DMS 273 (cell line): ENCODE measurements around the gene MAST2.
A peak's percentile ranks its signal among the peaks of the same experiment; 100 is the strongest.
"Not testable (repeated sequence)": the region's sequence is repeated elsewhere in the genome, so short reads cannot be mapped to it uniquely, and the experiment has no call there.

Source experiments
- DNase-seq: peaks from one replicate; lab custom pipeline; 2025; ENCODE audit not compliant: unreplicated experiment; lab: John Stamatoyannopoulos, UW

Gene MAST2

DNA sequence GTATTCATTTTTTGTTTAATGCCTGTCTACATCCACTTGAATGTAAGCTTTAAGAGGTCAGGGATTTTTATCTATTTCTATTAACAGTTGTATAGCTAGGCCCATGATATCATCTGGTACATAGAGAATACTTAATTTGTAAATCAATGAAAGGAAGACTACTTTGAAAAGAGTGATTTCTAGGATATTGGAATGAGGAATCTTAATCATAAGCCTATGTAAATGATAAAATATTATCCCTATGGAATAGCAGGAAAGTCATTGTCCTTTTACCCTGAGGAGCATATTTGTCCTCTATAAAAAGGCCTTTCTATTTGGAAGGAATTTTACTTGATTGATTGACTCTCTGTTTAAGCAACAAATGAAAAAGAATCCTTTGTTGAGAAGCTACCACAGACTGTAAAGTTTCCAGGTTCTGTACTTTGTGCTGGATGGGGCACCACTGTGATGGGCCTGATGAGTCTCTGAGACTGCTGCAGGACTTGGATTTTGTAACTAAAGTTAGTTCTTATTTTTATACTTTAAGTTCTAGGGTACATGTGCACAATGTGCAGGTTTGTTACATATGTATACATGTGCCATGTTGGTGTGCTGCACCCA, 53.8 kb downstream of the MAST2 start:
- DNase-seq, result no peak

DNA sequence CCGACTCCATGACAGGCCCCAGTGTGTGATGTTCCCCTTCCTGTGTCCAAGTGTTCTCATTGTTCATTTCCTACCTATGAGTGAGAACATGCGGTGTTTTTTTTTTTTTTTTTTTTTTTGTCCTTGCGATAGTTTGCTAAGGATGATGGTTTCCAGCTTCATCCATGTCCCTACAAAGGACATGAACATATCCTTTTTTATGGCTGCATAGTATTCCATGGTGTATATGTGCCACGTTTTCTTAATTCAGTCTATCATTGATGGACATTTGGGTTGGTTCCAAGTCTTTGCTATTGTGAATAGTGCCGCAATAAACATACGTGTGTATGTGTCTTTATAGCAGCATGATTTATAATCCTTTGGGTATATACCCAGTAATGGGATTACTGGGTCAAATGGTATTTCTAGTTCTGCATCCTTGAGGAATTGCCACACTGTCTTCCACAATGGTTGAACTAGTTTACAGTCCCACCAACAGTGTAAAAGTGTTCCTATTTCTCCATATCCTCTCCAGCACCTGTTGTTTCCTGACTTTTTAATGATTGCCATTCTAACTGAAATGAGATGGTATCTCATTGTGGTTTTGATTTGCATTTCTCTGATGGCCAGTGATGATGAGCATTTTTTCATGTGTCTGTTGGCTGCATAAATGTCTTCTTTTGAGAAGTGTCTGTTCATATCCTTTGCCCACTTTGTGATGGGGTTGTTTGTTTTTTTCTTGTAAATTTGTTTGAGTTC, 54.5 kb downstream of the MAST2 start:
- DNase-seq, result not testable (repeated sequence)

DNA sequence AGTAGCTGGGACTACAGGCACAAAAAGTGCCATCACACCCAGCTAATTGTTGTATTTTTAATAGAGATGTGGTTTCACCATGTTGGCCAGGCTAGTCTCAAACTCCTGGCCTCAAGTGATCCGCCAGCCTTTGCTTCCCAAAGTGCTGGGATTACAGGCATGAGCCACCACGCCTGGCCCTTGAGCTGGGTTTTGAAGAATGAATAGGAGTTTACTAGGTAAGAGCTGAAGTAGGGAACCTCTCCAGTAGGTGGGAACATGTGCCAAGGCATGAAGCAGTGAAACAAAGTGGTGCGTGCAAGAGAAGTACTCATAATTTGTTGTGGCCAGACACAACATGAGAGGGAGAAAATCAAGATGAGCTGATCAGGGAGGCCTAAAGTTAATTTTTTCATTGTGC, 55.8 kb downstream of the MAST2 start:
- no peak for DNase-seq

DNA sequence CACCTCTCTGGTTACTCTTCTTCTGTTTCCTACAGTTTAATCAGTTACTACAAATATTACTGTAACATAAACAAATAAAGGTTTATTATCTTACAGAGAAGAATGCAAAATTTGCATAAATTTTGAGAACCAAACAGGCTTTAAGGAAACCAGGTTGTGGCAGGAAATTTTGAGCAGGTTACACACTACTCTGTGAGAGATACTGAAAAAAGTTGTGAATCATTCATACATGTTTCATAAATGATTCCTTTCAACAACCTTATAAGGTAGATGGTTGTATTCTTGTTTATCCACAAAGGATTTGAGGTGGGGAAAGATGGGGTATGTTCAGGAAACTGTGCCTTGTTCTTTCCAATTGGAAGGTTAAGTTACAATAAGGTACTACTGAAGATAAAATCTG, 58.6 kb downstream of the MAST2 start:
- no peak for DNase-seq

DNA sequence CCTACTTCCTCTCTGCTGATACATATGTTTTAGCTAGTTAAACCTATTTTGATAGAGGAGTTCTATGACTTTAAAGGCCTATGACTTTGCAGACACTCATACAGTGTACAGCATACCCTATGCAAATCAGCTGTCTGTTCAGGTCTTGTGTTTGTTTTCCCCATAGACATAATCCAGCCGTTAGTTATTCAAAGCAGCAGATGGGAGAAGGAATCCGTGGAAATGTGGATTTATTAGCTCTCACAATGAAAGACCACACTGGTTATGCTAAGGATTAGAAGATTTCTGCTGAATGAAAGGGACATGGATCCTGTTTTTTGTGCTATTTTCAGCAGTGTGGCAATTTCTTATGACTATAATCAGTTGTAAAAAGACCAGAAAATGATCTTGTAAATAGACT, 59.8 kb downstream of the MAST2 start:
- peak; percentile 83 for DNase-seq

DNA sequence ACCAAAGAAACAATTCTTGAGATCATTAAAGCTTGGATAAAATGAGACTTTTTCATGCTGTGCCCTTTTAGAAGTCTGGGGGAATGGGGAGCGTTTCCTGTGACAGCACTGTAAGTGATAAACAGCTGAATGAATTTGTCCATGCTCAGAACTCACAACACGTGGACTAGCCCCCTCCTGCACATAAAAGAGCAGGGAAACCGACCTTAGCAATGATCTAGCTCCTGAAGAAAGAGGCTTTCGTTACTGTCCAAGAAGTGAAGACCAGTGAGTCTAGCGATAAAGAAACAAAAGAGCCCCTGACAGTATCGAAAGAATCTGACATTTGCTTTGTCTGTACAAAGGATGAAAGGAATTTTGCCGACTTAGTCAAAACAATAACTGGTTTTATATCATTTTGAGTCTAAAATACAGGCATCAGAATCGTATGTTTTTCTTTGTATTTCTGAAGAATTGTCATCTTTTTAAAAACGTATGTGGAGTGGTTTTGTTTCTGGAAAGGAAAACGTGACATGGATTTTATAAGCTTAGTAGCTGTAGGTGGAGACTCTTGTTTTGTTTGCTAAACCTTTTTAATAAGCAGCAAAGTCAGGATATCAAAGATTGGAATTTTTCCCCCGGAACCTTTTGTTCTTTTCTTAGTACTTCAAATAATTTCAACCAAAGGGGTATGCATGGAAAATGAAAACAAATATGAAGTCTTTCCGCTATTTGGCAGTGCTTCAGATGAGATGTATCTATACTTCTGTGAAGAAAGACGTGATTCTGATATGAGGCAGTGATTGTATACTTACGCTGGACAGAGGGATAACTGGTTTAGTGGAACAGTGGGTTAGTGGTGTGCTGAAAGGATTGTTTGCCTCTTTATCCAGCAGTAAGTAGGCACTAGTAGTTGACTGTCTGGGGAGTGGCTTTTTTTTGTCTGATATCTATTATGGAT, 61.0 kb downstream of the MAST2 start:
- peak; percentile 31 for DNase-seq

DNA sequence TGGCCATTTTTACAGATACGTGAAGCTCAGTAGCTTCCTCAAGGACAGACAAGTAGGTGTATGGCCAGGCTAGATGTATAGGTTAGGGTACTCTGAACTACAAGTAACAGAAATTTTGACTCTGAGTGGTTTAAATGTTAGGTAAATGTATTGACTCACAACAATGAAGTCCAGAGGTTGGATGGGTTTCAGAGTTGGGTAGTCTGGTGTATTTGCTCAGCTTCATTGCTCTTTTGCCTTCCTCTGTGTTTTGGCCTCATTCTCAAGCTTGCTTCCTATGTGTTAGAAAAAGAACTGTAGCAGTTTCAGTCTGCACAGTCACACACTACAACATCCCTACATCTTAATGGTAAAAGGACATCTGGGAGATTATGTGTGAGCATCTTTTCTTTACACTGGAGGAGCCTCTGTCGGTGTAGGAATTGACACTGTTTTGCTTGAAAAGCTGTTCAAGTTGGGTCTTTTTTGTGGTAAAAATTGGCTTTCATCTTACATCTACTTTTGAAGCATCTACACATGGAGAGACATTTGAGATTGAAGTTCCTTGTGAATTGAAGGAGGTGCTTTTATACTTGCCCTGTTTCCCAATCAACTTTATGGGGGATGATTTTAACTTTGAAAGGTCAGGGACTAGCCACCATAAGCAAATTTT, 64.4 kb downstream of the MAST2 start:
- DNase-seq, result no peak

DNA sequence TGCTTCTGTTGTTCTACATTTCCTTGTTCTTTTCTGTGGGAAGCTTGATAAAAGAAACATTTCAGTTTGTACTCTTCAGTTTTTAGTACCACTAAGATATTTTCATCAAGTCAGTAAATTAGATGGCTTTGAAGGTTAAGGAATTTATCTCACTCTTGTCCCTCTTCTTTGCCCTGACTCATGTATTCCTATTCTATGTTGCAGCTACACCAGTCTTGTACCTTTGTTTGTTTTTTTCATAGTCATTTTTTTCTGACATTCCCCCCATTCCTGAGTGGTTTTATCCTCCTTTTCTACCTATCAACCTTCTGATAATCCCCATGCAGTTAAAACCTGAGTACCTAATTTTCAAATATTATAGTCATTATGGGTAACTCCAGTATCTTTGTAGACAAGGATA, 65.4 kb downstream of the MAST2 start:
- no peak for DNase-seq

DNA sequence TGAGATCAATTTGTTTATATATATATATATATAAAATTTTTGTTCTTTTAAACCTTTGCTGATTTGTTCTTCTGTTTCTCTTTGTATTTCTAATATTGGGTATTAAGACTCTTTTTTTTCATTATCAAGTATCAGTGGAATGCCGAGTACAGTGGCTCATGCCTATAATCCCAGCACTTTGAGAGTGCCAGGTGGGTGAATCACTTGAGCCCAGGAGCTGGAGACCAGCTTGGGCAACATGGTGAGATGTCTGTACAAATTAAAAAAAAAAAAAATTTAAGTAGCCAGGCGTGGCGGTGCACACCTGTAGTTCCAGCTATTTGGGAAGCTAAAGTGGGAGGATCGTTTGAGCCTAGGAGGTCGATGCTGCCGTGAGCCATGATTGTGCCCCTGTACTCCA, 67.1 kb downstream of the MAST2 start:
- no peak for DNase-seq

DNA sequence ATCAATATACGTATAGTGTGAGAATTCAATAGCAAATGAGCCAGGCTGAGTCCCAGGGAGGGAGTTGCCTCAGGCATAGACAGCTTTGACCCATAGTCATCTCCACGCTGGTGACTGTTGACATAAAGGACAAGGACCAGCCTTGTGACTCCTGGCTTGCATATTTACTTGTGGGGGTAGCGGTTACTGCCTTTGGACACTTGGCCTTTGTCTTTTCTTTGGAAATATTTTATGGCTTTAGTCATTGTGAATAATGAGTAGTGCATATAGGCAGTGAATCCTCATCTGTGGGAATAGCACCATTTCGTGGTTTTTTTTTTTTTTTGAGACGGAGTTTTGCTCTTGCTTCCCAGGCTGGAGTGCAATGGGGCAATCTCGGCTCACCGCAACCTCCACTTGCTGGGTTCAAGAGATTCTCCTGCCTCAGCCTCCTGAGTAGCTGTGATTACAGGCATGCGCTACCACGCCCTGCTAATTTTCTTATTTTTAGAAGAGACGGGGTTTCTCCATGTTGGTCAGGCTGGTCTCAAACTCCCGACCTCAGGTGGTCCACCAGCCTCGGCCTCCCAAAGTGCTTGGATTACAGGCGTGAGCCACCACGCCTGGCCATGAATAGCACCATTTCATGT, 68.9 kb downstream of the MAST2 start:
- not testable (repeated sequence) for DNase-seq

DNA sequence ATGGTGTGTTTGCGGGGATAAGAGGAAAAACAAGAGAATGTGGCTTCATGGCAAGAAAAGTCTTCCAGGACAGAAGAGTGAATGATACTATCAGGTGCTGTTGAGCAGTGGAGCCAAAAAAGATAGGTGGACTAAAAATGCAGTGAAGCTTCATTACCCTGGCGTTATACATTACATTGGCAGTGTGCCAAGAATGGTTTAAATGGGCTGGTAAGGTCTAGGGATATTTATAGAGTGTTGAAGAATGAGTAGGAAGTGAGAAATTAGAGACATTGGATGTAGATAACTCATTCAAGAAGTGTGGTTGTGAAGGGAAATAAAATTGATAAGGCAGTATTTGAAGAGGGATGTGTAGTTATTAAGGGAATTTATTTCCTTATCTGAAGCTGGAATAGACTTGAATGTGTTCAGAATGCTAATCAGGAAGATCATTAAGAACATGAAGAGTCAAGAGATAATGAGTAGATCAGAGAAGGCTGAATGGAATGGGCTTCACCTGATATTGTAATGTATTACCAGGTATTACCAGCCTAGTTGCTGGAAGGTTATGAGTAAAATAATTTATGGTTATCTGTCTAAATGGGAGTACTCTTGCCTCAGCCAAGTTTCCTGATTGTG, 72.7 kb downstream of the MAST2 start:
- DNase-seq, result peak; percentile 48

DNA sequence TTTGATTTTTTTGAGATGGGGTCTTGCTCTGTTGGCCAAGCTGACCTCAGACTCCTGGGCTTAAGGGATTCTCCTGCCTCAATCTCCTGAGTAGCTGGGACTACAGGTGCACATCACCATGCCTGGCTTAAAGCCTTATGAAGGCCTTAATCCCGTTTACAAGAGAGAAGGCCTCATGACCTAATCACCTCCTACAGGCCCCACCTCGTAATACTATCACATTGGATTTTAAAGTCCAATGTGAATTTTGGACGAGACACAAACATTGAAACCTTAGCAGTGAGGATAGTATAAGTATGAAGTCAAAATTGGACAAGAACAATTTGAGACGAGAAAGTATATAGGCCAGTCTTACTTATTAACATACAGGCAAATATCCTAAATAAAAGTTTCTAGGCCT, 73.9 kb downstream of the MAST2 start:
- no peak for DNase-seq

DNA sequence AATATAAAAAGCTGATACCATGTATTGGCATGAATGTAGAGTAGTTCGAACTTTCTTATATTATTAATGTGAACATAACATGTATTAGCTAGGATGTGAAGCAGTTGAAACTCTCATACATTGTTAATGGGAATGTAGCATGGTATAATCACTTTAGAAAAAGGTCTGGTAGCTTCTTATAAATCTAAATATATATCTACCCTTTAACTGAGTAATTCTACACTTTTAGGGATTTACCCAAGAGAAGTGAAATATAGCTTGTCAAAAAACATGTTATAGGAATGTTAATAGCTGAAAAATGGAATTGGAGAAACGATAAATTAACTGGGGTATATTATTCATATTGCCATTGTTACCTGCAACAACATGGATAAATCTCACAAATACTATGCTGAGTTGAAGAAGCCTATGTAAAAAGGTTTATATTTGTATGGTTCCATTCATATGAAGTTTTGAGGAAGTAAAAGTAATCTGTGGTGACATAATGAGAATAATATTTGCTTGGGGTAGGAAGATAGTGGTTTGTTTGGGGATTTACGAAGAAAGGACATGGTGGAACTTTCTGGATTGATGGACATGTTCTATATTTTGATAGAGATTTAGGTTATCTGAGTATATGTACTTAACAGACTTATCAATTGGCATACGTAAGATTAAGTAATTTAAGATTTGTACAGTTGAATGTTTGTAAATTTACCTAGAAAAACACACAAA, 76.6 kb downstream of the MAST2 start:
- DNase-seq, result no peak

DNA sequence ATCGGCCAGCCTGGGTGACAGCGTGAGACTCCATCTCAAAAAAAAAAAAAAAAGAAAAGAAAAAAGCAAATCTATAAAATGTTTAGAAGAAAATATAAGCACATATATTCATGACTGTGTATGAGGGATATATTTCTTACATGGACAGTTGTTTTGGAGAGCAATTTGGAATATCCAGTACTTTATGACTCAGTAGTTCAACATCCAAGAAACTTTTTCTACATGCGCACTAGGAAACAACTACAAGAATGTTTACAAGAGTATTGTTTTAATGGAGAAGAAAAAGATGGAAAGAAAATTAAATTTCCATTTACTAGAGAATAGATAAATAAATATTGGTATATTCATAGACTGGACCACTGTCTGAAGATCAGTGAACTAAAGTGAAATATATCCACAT, 77.5 kb downstream of the MAST2 start:
- no peak for DNase-seq

DNA sequence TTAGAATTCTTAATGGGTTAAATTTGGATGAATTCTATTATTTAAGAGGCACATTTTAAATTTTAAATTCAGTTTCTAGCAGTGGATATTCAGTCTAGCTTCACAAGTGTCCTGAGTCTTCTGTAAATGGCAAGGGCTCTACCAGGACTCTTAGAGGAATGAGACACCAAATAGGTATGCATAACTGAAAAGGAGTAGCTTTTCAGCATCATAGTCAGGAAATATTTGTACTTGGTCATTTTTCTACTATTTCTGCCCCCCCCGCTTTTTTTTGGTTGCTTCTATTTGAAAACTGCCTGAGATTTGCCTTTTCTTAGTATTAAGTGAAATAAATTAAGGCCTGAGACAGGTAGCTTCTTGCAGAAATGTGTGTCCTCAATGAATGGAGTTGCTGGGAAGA, 80.2 kb downstream of the MAST2 start:
- no peak for DNase-seq

DNA sequence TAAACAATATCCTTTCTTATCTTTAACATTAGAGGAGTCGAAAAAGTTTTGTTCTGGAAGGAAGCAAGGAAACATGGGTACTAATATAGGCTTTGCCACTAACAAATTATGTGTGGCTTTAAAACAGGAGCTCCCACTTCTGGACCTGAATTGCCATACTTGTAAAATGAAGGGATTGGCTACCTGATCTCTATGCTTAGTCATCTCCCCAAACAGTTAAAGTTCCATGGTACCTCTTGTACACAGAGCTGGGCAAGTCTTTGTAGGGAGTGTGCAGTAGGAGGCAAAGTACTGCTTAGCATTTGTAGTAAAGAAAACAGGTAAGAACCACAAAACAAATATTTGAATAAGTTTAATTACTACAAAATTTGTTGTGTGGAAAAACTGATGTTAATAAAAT, 81.3 kb downstream of the MAST2 start:
- DNase-seq, result no peak

DNA sequence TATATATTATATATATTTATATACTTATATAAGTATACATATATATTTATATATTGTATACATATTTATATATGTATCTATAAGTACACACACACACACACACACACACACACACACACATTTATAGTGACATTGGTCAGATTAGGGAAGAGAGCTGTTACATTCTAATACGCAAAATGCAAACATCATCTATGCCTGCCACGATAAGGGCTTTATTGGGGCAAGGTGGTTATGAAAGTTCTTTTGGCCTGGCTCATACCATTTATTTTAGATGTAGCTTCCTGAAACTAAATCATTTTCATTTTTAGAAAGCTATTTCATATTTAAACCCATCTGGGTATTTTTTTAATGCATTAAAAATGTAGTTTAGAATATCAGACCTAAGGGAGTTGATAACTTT, 82.8 kb downstream of the MAST2 start:
- DNase-seq, result no peak

DNA sequence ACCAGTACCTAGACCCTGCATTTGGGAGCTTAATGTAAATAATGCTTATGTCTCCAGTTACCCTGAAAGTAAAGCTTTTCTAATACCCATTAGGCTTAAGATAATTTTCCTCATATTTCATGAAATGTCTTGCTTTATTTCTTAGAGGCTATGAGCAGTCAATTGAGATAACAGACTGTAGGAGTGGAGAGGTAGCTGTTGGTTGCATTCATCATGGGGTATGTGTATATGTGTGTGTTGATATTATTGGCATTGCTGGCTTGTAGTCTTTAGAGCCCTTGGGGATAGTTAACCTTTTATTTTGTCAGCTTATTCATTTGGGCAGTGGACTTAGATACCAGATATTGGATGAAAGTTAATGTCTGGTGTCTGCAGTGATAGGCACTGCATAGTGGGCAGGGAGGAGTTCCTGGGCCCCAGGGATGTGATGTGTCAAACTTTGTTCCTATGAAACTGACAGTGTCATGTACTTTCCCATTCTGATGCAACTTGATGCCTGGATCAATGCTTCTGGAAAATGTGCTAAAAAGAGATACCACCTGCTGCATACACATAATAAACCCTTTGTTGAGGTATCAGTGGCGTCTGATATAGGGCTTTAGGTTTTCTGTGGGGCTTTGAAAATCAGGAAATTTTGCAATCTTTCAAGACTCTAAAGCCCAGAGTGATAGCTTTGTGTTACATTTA, 83.9 kb downstream of the MAST2 start:
- DNase-seq, result no peak

DNA sequence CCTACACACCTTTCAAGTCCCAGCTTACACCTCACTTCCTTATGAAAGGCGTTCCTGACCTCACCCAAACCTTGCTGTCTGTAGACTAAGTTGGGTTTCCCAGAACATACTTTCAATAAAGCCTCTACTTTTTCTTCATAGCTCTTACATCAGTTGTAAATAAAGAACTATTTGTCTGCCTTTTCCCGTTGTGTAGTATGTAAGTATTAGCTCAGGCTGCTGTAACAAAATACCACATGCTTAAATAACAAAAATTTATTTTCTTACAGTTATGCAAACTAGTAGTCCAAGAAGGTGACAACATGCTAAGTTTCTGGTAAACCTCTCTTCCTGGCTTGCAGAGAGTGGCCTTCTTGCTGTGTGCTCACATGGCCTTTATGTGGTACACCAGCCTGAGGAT, 86.7 kb downstream of the MAST2 start:
- no peak for DNase-seq
